Ishikawa (cell line): ENCODE data around the gene TATDN3.

Experiments
- CEBPB ChIP-seq: IDR thresholded peaks from 2 replicates; pipeline ENCODE4 v1.6.1; 2012
- CREB1 ChIP-seq: IDR thresholded peaks from 2 replicates; pipeline ENCODE4 v1.6.1; 2012; ENCODE audit warnings: low read depth
- EP300 ChIP-seq: IDR thresholded peaks from 2 replicates; pipeline ENCODE4 v1.6.1; 2012; ENCODE audit warnings: borderline replicate concordance
- TCF12 ChIP-seq: IDR thresholded peaks from 2 replicates; pipeline ENCODE4 v1.6.1; 2012; ENCODE audit warnings: low read depth
- YY1 ChIP-seq: IDR thresholded peaks from 2 replicates; pipeline ENCODE4 v1.6.1; 2012; ENCODE audit warnings: low read depth
- ZBTB7A ChIP-seq: IDR thresholded peaks from 2 replicates; pipeline ENCODE4 v1.6.1; 2012; ENCODE audit warnings: low read depth
- TF ChIP-seq, protein P1 (sequence below): IDR thresholded peaks from 2 replicates; pipeline ENCODE4 v1.6.1; 2012
- TF ChIP-seq, protein P2 (sequence below): IDR thresholded peaks from 2 replicates; pipeline ENCODE4 v1.6.1; 2012; ENCODE audit warnings: low read depth, mild to moderate bottlenecking

DNA sequence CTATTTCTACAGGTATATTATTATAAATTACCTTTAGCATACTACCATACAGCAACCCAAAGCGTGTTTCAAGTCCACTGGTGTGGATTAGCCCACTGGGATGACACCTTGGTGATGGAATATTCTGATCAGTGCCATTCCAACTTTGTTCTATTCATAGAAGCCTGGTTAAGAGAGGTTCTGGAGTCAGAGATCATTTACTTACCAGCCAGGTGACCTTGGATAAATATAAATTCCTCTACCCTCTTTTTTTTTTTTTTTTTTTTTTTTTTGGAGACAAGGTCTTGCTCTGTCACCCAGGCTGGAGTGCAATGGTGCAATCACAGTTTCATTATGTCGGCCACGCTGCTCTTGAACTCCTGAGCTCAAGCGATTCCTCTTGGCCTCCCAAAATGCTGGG lies 55.9 kb downstream of the TATDN3 start, which contains the start of gene SPATA45:
- no peak for TF ChIP-seq EP300
- TF ChIP-seq YY1, result no peak
- TF ChIP-seq ZBTB7A, result no peak
- TF ChIP-seq TCF12, result no peak
- TF ChIP-seq CEBPB, result no peak
- TF ChIP-seq CREB1, result no peak
- TF ChIP-seq, protein P1, sequence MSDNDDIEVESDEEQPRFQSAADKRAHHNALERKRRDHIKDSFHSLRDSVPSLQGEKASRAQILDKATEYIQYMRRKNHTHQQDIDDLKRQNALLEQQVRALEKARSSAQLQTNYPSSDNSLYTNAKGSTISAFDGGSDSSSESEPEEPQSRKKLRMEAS, result no peak
- TF ChIP-seq, protein P2, sequence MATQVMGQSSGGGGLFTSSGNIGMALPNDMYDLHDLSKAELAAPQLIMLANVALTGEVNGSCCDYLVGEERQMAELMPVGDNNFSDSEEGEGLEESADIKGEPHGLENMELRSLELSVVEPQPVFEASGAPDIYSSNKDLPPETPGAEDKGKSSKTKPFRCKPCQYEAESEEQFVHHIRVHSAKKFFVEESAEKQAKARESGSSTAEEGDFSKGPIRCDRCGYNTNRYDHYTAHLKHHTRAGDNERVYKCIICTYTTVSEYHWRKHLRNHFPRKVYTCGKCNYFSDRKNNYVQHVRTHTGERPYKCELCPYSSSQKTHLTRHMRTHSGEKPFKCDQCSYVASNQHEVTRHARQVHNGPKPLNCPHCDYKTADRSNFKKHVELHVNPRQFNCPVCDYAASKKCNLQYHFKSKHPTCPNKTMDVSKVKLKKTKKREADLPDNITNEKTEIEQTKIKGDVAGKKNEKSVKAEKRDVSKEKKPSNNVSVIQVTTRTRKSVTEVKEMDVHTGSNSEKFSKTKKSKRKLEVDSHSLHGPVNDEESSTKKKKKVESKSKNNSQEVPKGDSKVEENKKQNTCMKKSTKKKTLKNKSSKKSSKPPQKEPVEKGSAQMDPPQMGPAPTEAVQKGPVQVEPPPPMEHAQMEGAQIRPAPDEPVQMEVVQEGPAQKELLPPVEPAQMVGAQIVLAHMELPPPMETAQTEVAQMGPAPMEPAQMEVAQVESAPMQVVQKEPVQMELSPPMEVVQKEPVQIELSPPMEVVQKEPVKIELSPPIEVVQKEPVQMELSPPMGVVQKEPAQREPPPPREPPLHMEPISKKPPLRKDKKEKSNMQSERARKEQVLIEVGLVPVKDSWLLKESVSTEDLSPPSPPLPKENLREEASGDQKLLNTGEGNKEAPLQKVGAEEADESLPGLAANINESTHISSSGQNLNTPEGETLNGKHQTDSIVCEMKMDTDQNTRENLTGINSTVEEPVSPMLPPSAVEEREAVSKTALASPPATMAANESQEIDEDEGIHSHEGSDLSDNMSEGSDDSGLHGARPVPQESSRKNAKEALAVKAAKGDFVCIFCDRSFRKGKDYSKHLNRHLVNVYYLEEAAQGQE, result no peak
